ENCODE measurements around the gene HOXA5.

The HOXA5 gene

GRCh38 chr7:27094304-27095049 lies 49.0 kb downstream of the HOXA5 start:
- Histone ChIP-seq H3K27me3 (ENCODE audit: low read depth) (no peaks in the 10 kb centered on the region), H3K4me3 (peak overlapping the region; percentile 64; the same call in 1 of the 2 replicates), H3K9me3 (no peaks in the 10 kb centered on the region), H3K36me3 (replicated peaks) (peaks cover 3% of the 10 kb centered on the region; the same call in 1 of the 2 replicates), H3K4me1 (peaks cover 23% of the 10 kb centered on the region)
- in situ Hi-C loops (cut with MboI; ENCODE audit: low sequenced_read_pairs) = no loop called here
- DNase-seq (ENCODE audit: low spot score in 2 of 2) = no peak

- Histone ChIP-seq H3K27me3 (ENCODE audit: low read depth) (no peaks in the 10 kb centered on the region), H3K36me3 (replicated peaks) (no peaks in the 10 kb centered on the region), H3K4me3 (no peak overlapping the region), H3K9me3 (no peaks in the 10 kb centered on the region), H3K4me1 (peaks cover 21% of the 10 kb centered on the region)
- in situ Hi-C loops (cut with MboI; ENCODE audit: low sequenced_read_pairs) = no loop called here
- DNase-seq (ENCODE audit: low spot score in 2 of 2) = no peak
Measured at GRCh38 chr7:27093184-27093895, 50.1 kb downstream of the HOXA5 start.

- Histone ChIP-seq H3K9me3 (no peaks in the 10 kb centered on the region), H3K4me1 (peaks cover 21% of the 10 kb centered on the region), H3K27me3 (ENCODE audit: low read depth) (no peaks in the 10 kb centered on the region), H3K4me3 (no peak overlapping the region), H3K36me3 (replicated peaks) (no peaks in the 10 kb centered on the region)
- in situ Hi-C loops (cut with MboI; ENCODE audit: low sequenced_read_pairs) = no loop called here
- DNase-seq (ENCODE audit: low spot score in 2 of 2) = no peak
Measured at GRCh38 chr7:27092819-27093110, 50.7 kb downstream of the HOXA5 start.

GRCh38 chr7:27091941-27092818 lies 51.3 kb downstream of the HOXA5 start:
- in situ Hi-C loops (cut with MboI; ENCODE audit: low sequenced_read_pairs) = no loop called here
- H3K9me3 ChIP-seq = no peaks in the 10 kb centered on the region
- H3K36me3 ChIP-seq (replicated peaks) = no peaks in the 10 kb centered on the region
- peak; percentile 49 to 58 for DNase-seq (ENCODE audit: low spot score in 2 of 2)
- H3K27me3 ChIP-seq (ENCODE audit: low read depth) = no peaks in the 10 kb centered on the region
- H3K4me3 ChIP-seq = no peak overlapping the region
- peaks cover 18% of the 10 kb centered on the region for H3K4me1 ChIP-seq

GRCh38 chr7:27091105-27091504 lies 52.4 kb downstream of the HOXA5 start:
- in situ Hi-C loops (cut with MboI; ENCODE audit: low sequenced_read_pairs) = no loop called here
- H3K4me1 ChIP-seq = peaks cover 17% of the 10 kb centered on the region
- no peaks in the 10 kb centered on the region for H3K36me3 ChIP-seq (replicated peaks)
- H3K4me3 ChIP-seq = no peak overlapping the region
- peak in 1 of 2 experiments; percentile 28 for DNase-seq (ENCODE audit: low spot score in 2 of 2)
- H3K9me3 ChIP-seq = no peaks in the 10 kb centered on the region
- no peaks in the 10 kb centered on the region for H3K27me3 ChIP-seq (ENCODE audit: low read depth)

Data from HAP-1 (cell line).